ENCODE measurements around the gene PLOD2.
A peak's percentile ranks its signal among the peaks of the same experiment; 100 is the strongest.

The PLOD2 gene

GRCh38 chr3:146072824-146073223 lies 88.2 kb downstream of the PLOD2 start:
- in situ Hi-C loops (cut with MboI; ENCODE audit: low pct_unique_long_range_greater_than_20kb, low sequenced_read_pairs), result no loop called here
- no peak for DNase-seq

- DNase-seq, result no peak
- in situ Hi-C loops (cut with MboI; ENCODE audit: low pct_unique_long_range_greater_than_20kb, low sequenced_read_pairs), result no loop called here
Observed at GRCh38 chr3:146072061-146072460, 88.9 kb downstream of the PLOD2 start.

GRCh38 chr3:146071632-146072031 lies 89.4 kb downstream of the PLOD2 start:
- in situ Hi-C loops (cut with MboI; ENCODE audit: low pct_unique_long_range_greater_than_20kb, low sequenced_read_pairs), result no loop called here
- no peak for DNase-seq

DNA sequence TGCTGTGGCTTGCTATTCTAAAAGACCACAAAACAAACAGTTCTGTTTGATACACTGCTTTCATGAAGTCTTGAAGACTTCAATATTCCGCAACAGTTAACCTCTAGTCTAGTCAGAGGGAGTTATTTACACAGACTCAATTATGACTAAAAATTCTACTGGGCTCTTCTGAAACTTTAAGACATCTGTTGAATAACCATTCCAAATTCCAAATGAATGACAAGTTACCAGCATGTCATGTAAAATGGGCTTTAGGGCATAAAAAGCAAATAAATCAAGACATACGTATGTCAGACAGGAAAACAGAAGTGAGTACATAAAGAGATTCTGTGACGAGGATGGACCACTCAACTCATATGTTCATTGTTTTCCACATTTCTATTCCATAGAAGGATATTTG lies 93.9 kb downstream of the PLOD2 start:
- in situ Hi-C loops (cut with MboI; ENCODE audit: low pct_unique_long_range_greater_than_20kb, low sequenced_read_pairs), result no loop called here

GRCh38 chr3:146065573-146066006 lies 95.4 kb downstream of the PLOD2 start:
- in situ Hi-C loops (cut with MboI; ENCODE audit: low pct_unique_long_range_greater_than_20kb, low sequenced_read_pairs), result no loop called here
- peak; percentile 40 for DNase-seq

More for the DNA sequence above, 93.9 kb downstream of the PLOD2 start:
- DNase-seq, result no peak

DNA sequence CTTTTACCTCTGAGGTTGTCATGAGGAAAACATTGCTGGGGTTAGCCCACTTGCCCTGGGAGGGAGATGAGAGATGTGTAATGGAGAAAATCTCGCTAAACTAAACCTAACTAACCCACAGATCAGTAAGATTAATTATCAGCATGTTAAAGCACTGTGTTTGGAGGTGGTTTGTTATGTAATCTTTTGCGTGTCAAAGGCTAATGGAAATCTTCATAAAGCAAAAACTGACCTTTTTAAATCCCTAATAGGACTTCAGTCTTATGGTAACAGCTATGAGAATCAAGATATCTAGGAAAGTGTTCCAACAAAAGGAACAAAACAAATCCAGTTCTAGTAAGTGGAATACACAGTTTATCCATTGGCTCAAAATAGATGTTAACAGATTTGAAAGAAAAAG lies 102.7 kb downstream of the PLOD2 start:
- in situ Hi-C loops (cut with MboI; ENCODE audit: low pct_unique_long_range_greater_than_20kb, low sequenced_read_pairs), result no loop called here
- DNase-seq, result no peak

DNA sequence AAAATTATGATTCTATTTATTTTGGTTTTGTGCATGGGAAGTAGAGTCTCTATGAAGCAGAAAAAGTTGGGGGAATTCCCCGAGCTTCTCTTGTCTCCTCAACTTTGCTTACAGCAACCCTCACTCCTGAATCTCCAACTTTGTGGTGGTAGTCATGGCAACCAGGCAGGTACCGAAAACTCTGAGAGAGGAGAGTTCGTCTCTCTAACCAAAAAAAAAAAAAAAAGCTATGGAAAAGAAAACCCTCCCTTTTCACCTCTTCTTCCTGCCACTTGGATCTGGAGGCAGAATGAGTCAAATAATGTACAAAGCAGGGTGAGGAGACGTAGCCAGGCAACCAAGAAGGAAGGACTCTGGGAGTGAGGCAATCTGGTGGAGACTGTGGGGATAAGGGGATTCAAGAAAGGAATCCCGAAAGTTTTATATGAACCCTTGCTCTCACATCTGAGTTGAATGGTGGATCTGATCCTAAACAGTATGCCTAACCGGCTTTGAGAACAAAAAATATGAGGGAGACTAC lies 108.1 kb downstream of the PLOD2 start:
- no peak for DNase-seq
- in situ Hi-C loops (cut with MboI; ENCODE audit: low pct_unique_long_range_greater_than_20kb, low sequenced_read_pairs), result no loop called here

DNA sequence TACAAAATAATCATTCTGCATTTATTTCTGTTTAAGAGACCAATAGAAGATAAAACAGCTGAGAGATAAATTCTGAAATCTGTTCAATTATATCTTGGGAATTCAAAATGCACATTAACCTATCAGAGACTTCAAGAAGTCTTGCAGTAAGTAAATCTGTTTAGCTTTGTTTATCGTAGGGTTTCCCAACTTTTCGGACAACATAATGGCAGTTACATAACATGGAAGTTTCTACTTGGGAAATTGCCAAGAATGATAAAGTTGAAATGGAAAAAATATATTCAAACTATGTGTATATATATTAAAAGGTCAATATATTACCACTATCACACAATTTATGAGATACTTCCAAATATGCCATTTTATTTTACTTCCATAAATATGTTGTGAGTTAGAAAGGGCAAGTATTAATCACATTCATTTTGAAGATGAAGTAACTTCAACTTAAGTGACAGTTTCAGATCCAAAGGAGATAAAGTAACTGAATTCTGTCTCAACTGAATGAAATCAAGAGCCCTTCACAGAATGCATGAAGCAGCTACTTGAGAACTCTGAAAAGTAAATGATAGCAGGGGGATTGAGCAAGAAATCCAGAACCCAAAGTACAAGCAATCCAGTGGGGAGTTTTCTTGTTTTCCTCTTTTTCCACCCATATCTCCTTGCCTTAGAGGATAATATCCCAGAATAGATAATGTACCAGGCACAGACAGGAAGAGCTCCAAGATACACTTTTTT lies 108.8 kb downstream of the PLOD2 start:
- in situ Hi-C loops (cut with MboI; ENCODE audit: low pct_unique_long_range_greater_than_20kb, low sequenced_read_pairs), result no loop called here
- no peak for DNase-seq

GRCh38 chr3:146050691-146051090 lies 110.3 kb downstream of the PLOD2 start:
- in situ Hi-C loops (cut with MboI; ENCODE audit: low pct_unique_long_range_greater_than_20kb, low sequenced_read_pairs), result no loop called here
- no peak for DNase-seq

DNA sequence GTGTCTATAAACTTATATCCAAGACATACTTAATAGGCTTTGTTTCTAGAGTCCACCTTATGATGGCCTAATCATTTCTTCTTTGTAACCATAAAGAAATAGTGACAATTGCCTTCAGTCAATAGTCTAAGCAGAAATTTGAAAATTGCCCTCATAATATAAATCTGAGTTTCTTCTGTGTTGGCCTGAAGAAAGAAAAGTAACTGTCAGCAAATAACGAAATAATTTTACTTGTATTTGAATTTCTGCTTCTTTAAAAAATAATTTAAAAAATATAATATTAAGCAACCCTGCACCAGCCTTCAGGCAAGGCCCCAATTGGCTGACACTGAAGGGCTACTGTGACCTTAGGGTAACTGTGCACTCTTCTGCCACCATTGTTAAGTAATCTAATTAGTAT lies 113.5 kb downstream of the PLOD2 start:
- in situ Hi-C loops (cut with MboI; ENCODE audit: low pct_unique_long_range_greater_than_20kb, low sequenced_read_pairs), result no loop called here
- DNase-seq, result no peak

GRCh38 chr3:146044046-146044445 lies 116.9 kb downstream of the PLOD2 start:
- in situ Hi-C loops (cut with MboI; ENCODE audit: low pct_unique_long_range_greater_than_20kb, low sequenced_read_pairs), result no loop called here
- DNase-seq, result no peak

DNA sequence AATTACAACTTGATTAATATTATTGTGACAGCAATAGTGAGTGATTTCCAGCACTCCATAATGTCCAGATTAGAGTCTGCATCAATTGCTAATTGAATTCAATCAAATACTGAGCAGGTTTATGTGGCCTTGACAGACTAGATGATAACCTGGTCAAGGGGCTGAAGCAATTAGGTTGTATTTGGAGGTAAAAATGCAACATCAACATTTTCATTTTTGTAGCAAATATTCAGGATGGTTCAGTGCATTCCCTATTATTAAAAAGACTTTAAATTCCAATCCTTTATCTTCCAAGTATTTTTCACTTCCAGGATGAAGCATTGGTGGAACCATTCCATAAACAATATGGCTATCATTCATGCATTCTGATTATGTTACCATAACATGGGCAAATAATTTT lies 120.4 kb downstream of the PLOD2 start:
- DNase-seq, result no peak
- in situ Hi-C loops (cut with MboI; ENCODE audit: low pct_unique_long_range_greater_than_20kb, low sequenced_read_pairs), result no loop called here

- no peak for DNase-seq
Observed at GRCh38 chr3:146037697-146038096, 123.3 kb downstream of the PLOD2 start.

GRCh38 chr3:146036281-146036680 lies 124.7 kb downstream of the PLOD2 start:
- no peak for DNase-seq
- in situ Hi-C loops (cut with MboI; ENCODE audit: low pct_unique_long_range_greater_than_20kb, low sequenced_read_pairs), result no loop called here

More at GRCh38 chr3:146037697-146038096, 123.3 kb downstream of the PLOD2 start:
- in situ Hi-C loops (cut with MboI; ENCODE audit: low pct_unique_long_range_greater_than_20kb, low sequenced_read_pairs), result no loop called here

DNA sequence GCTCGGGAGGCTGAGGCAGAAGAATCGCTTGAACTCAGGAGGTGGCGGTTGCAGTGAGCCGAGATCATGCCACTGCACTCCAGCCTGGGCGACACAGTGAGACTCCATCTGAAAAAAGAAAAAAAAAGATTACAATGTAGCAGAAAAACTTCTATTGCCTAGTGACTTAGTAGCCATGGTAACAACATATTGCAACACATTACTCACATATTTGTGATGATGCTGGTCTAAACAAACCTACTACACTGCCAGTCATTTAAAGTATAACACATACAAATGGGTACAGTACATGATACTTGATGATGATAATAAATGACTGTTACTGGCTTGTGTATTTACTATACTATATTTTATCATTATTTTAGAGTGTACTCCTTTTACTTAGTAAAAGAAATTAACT lies 125.6 kb downstream of the PLOD2 start:
- in situ Hi-C loops (cut with MboI; ENCODE audit: low pct_unique_long_range_greater_than_20kb, low sequenced_read_pairs), result no loop called here
- no peak for DNase-seq

GRCh38 chr3:146033950-146034349 lies 127.0 kb downstream of the PLOD2 start:
- in situ Hi-C loops (cut with MboI; ENCODE audit: low pct_unique_long_range_greater_than_20kb, low sequenced_read_pairs), result no loop called here

DNA sequence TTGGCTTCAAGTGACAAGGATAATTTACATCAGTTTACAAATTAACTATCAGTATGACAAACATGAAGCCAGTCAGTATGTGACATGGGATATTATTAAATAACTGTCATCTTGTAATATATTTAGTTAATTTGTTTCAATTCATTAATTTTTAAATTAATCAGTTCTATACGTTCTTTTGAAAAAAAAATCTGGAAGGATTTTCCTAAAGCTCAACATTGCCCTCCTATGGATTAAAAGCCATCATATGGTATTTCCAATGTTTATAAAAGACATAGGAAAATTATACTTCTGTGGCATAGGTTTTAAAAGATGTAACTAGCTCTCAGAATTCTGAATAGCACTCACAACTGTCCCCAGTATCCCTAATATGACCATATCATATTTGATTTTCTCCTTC lies 134.4 kb downstream of the PLOD2 start:
- DNase-seq, result no peak
- in situ Hi-C loops (cut with MboI; ENCODE audit: low pct_unique_long_range_greater_than_20kb, low sequenced_read_pairs), result no loop called here

More at GRCh38 chr3:146033950-146034349, 127.0 kb downstream of the PLOD2 start:
- no peak for DNase-seq

DNA sequence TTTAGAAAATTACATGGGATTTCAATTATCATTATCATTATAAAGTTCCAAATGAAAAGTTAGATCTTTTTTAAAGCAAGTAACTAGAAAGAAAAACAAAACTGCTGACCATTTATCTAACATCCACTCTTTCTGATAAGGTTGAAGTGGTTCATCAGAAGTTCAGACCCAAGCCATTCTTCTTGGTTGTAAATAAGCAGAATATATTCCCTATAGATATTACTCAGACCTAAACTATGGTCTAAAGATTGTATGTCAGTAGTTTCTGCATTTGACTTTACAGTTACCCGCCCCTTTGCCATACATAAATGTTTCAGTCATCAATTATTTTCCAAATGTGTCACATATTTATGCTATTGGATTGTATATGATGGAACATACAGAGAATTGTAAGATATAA lies 136.7 kb downstream of the PLOD2 start:
- no peak for DNase-seq
- in situ Hi-C loops (cut with MboI; ENCODE audit: low pct_unique_long_range_greater_than_20kb, low sequenced_read_pairs), result no loop called here

- in situ Hi-C loops (cut with MboI; ENCODE audit: low pct_unique_long_range_greater_than_20kb, low sequenced_read_pairs), result no loop called here
Observed at GRCh38 chr3:146020969-146021368, 140.0 kb downstream of the PLOD2 start.

GRCh38 chr3:146019508-146019907 lies 141.5 kb downstream of the PLOD2 start:
- in situ Hi-C loops (cut with MboI; ENCODE audit: low pct_unique_long_range_greater_than_20kb, low sequenced_read_pairs), result no loop called here
- DNase-seq, result no peak

More at GRCh38 chr3:146020969-146021368, 140.0 kb downstream of the PLOD2 start:
- no peak for DNase-seq
